ENCODE results near the gene AGBL1.

DNA sequence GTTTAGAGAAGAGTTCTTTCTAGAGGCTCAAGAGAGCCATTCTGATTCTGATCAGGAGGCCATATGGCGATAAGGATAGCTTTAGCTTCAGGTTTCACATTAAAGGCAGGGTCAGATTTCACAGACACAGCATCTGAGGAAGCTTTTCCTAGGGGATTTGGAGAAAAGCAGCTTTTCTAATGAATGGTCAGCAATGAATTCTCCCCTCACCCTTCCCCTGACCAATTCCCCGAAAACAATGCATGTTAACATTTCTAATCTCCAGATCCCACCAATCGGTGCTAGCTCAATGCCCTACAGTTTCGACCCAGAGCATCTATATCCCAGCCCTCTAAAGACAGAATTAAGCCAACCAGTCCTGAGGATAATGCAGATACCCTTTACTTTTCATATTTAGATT, 9.8 kb downstream of the AGBL1 start:
- no peak for TF ChIP-seq EZH2 (IDR thresholded peaks at IDR 0.05; ENCODE audit: insufficient read depth, low read length)
- TF ChIP-seq, protein P1, sequence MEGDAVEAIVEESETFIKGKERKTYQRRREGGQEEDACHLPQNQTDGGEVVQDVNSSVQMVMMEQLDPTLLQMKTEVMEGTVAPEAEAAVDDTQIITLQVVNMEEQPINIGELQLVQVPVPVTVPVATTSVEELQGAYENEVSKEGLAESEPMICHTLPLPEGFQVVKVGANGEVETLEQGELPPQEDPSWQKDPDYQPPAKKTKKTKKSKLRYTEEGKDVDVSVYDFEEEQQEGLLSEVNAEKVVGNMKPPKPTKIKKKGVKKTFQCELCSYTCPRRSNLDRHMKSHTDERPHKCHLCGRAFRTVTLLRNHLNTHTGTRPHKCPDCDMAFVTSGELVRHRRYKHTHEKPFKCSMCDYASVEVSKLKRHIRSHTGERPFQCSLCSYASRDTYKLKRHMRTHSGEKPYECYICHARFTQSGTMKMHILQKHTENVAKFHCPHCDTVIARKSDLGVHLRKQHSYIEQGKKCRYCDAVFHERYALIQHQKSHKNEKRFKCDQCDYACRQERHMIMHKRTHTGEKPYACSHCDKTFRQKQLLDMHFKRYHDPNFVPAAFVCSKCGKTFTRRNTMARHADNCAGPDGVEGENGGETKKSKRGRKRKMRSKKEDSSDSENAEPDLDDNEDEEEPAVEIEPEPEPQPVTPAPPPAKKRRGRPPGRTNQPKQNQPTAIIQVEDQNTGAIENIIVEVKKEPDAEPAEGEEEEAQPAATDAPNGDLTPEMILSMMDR (IDR thresholded peaks at IDR 0.05; ENCODE audit: insufficient read depth, low read depth, low read length) = no peak
